Neutrophil (primary cell): Measurements from ENCODE around the gene SERTAD1.

Experiments
- H3K27ac ChIP-seq: fragments of 200-600 bp; sonication (generic); 2 replicates; pipeline ENCODE4 v1.5.1; 2016; ENCODE audit warnings: mild to moderate bottlenecking, moderate library complexity
- H3K27me3 ChIP-seq: fragments of 200-600 bp; sonication (generic); 2 replicates; pipeline ENCODE4 v1.6.0; 2016; ENCODE audit warnings: mild to moderate bottlenecking
- H3K36me3 ChIP-seq: fragments of 200-600 bp; sonication (generic); 2 replicates; pipeline ENCODE4 v1.5.1; 2017
- H3K4me1 ChIP-seq, 2 experiments: fragments of 200-600 bp in 1 of 2; sonication (generic) in 1 of 2; 1 replicate in 1 of 2; 2 replicates in 1 of 2; pipeline versions ENCODE4 v1.5.1 to v1.6.1; 2013 to 2016; ENCODE audit warnings: low read depth in 1 of 2, low read length in 1 of 2, mild to moderate bottlenecking in 1 of 2, moderate library complexity in 1 of 2; ENCODE audit not compliant: control insufficient read depth in 1 of 2, insufficient read depth in 1 of 2
- H3K4me3 ChIP-seq, 2 experiments: fragments of 200-600 bp in 1 of 2; sonication (generic) in 1 of 2; 1 replicate in 1 of 2; 2 replicates in 1 of 2; pipeline ENCODE4 v1.5.1; 2013 to 2016; ENCODE audit warnings: low read depth in 1 of 2, low read length in 1 of 2, mild to moderate bottlenecking in 1 of 2, moderate library complexity in 1 of 2
- H3K9me3 ChIP-seq: fragments of 200-600 bp; sonication (generic); 2 replicates; pipeline ENCODE4 v1.5.1; 2016
- TF ChIP-seq, protein P1 (sequence below): fragments of 200-600 bp; sonication (generic); IDR thresholded peaks from 2 replicates; pipeline ENCODE4 v1.5.1; 2016; ENCODE audit warnings: antibody characterized with exemption

The SERTAD1 gene

DNA sequence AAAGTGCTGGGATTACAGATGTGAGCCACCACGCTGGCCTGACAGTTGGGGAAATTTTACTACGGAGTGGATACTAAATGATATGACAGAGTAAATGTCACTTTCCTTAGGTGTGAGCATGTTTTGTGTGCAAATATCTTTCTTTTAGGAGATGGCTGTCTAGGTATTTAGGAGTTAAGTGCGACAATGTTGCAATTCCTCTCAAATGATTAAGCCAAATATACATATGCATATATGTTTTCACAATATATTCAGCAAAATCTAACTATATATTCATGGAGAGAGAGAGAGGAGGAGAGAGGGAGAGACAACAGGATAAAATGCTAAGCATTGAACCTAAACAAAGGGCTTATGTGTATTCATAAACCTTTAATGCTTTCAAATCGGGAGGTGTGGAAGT is 23.7 kb upstream of the SERTAD1 start:
- Histone ChIP-seq H3K27ac (no peak overlapping the region), H3K36me3 (peaks cover 6% of the 10 kb centered on the region), H3K4me1 (peaks cover 4 to 7% of the 10 kb centered on the region in 2 experiments), H3K27me3 (no peaks in the 10 kb centered on the region), H3K4me3 (no peak overlapping the region), H3K9me3 (no peaks in the 10 kb centered on the region)
- TF ChIP-seq, protein P1, sequence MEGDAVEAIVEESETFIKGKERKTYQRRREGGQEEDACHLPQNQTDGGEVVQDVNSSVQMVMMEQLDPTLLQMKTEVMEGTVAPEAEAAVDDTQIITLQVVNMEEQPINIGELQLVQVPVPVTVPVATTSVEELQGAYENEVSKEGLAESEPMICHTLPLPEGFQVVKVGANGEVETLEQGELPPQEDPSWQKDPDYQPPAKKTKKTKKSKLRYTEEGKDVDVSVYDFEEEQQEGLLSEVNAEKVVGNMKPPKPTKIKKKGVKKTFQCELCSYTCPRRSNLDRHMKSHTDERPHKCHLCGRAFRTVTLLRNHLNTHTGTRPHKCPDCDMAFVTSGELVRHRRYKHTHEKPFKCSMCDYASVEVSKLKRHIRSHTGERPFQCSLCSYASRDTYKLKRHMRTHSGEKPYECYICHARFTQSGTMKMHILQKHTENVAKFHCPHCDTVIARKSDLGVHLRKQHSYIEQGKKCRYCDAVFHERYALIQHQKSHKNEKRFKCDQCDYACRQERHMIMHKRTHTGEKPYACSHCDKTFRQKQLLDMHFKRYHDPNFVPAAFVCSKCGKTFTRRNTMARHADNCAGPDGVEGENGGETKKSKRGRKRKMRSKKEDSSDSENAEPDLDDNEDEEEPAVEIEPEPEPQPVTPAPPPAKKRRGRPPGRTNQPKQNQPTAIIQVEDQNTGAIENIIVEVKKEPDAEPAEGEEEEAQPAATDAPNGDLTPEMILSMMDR: no peak

DNA sequence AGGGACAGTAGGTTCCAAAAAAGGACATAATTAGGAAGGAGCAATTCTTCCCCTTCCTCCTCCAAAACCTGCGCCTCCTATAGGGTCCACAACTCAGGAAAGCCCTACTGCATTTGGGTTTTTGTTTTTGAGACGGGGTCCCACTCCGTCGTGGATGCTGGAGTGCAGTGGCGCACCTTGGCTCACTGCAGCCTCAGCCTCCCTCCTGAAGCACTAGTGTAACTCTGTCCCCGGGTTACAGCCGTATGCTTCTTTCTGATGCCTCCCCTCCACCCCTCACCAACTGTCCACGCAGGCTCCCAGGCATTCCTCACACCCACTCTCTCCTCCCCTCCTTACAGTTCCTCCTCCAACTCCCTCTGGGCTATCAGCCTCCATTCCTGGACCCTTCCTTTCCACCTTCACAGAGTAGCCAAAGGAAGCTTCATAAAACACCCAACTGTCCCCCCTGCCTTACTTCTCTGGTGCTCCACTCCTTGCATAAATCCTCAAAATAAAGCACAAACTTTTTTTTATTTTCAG is 20.5 kb upstream of the SERTAD1 start:
- H3K9me3 ChIP-seq: no peaks in the 10 kb centered on the region
- H3K36me3 ChIP-seq: peaks cover 13% of the 10 kb centered on the region
- H3K27me3 ChIP-seq: no peaks in the 10 kb centered on the region
- no peak overlapping the region for H3K4me3 ChIP-seq
- peaks cover 15 to 17% of the 10 kb centered on the region in 2 experiments for H3K4me1 ChIP-seq
- no peak overlapping the region for H3K27ac ChIP-seq
- TF ChIP-seq, protein P1: no peak

DNA sequence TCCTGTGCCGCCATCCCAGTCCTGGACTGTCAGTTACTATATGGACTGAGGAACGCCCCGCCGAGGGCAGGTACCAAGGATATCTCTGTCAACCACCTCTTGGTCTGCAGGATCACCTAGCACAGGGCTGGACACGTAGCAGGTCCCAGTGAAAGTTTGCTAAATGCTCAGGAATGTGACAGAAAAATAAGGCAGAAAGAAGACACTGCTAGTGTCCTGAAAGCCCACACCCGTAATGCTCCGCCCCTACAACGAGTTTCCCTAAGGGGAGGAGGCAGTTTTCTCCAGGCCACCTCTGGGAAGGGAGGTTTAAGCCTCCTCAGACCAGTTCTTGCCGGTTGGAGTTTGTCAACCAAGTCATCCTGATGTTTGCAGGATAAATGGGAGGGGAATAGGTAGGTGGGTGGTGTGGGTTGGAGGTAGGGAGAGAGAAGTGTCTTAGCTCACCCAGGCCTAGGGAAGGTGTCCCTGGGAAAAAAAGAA is 20.0 kb upstream of the SERTAD1 start:
- TF ChIP-seq, protein P1: no peak
- H3K36me3 ChIP-seq: peaks cover 18% of the 10 kb centered on the region
- H3K4me1 ChIP-seq: peaks cover 15 to 17% of the 10 kb centered on the region in 2 experiments
- H3K27ac ChIP-seq: no peak overlapping the region
- H3K27me3 ChIP-seq: no peaks in the 10 kb centered on the region
- no peak overlapping the region for H3K4me3 ChIP-seq
- no peaks in the 10 kb centered on the region for H3K9me3 ChIP-seq

DNA sequence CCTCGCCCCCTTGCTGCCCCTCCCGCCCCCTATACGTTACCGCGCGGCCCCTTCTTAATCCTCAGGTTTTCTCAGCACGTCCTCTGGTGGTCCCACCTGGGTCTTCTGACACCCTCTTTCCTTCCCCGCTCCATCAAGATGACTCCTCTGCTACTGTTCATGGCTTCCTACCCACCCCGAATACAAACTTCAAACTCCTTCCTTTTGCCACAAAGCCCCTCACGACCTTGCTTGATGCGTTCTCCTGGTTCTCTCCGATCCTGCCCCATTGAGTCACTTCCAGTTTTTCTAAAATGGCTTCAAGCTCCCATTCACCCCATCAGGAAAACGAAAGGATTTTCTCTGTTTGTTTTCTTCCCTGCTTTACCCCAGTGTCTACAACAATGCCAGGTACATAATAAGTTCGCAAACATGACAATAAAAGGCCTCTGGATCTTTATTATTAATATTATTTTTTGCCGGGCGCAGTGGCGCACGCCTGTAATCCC is 19.1 kb upstream of the SERTAD1 start:
- H3K27ac ChIP-seq: peak overlapping the region; percentile 88
- peaks cover 15 to 17% of the 10 kb centered on the region in 2 experiments for H3K4me1 ChIP-seq
- H3K4me3 ChIP-seq: peak overlapping the region; percentile 98
- peaks cover 27% of the 10 kb centered on the region for H3K36me3 ChIP-seq
- H3K9me3 ChIP-seq: no peaks in the 10 kb centered on the region
- TF ChIP-seq, protein P1: no peak
- H3K27me3 ChIP-seq: no peaks in the 10 kb centered on the region

DNA sequence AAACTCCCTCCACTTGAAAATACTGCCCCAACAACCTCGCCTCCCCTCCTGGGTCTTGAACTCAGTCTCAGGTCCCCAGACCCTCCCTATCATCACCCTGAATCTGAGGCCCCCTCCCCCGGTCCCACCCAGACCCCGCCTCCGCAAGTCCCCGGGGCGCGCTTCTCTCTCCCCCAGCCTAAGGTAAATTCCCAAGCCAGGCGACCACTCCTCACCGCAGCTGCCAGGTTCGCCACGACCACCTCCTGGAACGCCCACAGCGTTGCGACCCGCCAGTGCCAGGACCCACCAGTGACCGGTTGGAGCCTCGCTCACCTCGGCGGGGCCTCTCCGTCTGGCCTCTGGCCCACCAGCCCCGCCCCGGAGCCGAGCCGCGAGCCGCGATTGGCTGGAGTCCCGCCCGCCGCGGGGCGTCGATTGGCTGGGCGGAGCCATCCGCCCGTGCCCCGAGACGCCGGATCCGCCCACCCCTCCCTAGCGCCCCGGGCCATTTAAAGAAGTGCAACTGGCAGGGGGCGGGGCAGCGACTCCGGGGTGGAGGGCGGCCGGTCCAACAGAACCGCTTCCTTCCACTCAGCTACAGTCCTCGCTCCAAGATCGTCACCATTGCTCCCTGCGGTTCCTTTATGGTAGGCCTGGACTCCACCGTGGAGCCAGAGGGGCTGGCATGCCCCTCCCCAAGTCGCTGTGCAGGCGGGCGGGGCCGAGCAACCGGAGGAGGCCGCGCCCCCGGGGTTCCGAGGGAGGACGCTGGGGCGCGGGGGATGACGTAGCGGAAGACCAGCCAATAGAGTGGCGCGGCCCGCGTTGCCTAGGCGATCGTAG is 18.4 kb upstream of the SERTAD1 start, which contains the start of gene SERTAD3:
SERTAD3 (minus strand) TSS at position 336 of the 825 bp plus-strand sequence. CDS start 2,255 bp downstream, outside the sequence.
- peak within 1 kb of the TSS; percentile 88 for H3K27ac ChIP-seq
- TF ChIP-seq, protein P1: peak; percentile 57
- H3K27me3 ChIP-seq: no peaks in the 10 kb centered on the region
- no peaks in the 10 kb centered on the region for H3K9me3 ChIP-seq
- H3K4me1 ChIP-seq: peaks cover 15 to 17% of the 10 kb centered on the region in 2 experiments
- peak within 1 kb of the TSS; percentile 98 for H3K4me3 ChIP-seq
- peaks cover 27% of the 10 kb centered on the region for H3K36me3 ChIP-seq
